PFSK-1 (cell line): ENCODE measurements around the gene SAPCD2.
A peak's percentile ranks its signal among the peaks of the same experiment; 100 is the strongest.

Experiments
- POLR2AphosphoS5 ChIP-seq: IDR thresholded peaks from 2 replicates; pipeline ENCODE4 v1.6.1; 2012; ENCODE audit warnings: low read depth, mild to moderate bottlenecking, control low read depth, low read length, moderate library complexity
- SIN3A ChIP-seq: IDR thresholded peaks from 2 replicates; pipeline ENCODE4 v1.6.1; 2012; ENCODE audit warnings: mild to moderate bottlenecking, low read length, moderate library complexity, borderline replicate concordance; ENCODE audit not compliant: insufficient read depth
- TF ChIP-seq, protein P1 (sequence below), 2 experiments: IDR thresholded peaks; 2 replicates each; pipeline versions ENCODE4 v1.6.1 to v1.8.0; 2011 to 2012; ENCODE audit warnings: low read depth in 2 of 2, low read length in 2 of 2, control low read depth in 1 of 2, inconsistent platforms in 1 of 2, mild to moderate bottlenecking in 1 of 2, moderate library complexity in 1 of 2; ENCODE audit not compliant: insufficient read depth in 1 of 2

GRCh38 chr9:137109250-137110146, 39.1 kb upstream of the SAPCD2 start:
- TF ChIP-seq POLR2AphosphoS5: peak; percentile 19; the same call in 1 of the 2 replicates
- TF ChIP-seq, protein P1, sequence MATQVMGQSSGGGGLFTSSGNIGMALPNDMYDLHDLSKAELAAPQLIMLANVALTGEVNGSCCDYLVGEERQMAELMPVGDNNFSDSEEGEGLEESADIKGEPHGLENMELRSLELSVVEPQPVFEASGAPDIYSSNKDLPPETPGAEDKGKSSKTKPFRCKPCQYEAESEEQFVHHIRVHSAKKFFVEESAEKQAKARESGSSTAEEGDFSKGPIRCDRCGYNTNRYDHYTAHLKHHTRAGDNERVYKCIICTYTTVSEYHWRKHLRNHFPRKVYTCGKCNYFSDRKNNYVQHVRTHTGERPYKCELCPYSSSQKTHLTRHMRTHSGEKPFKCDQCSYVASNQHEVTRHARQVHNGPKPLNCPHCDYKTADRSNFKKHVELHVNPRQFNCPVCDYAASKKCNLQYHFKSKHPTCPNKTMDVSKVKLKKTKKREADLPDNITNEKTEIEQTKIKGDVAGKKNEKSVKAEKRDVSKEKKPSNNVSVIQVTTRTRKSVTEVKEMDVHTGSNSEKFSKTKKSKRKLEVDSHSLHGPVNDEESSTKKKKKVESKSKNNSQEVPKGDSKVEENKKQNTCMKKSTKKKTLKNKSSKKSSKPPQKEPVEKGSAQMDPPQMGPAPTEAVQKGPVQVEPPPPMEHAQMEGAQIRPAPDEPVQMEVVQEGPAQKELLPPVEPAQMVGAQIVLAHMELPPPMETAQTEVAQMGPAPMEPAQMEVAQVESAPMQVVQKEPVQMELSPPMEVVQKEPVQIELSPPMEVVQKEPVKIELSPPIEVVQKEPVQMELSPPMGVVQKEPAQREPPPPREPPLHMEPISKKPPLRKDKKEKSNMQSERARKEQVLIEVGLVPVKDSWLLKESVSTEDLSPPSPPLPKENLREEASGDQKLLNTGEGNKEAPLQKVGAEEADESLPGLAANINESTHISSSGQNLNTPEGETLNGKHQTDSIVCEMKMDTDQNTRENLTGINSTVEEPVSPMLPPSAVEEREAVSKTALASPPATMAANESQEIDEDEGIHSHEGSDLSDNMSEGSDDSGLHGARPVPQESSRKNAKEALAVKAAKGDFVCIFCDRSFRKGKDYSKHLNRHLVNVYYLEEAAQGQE (IDR thresholded peaks at IDR 0.05; ENCODE audit: insufficient read depth in 1 of 2, low read depth in 2 of 2, low read length in 2 of 2): no peak
- TF ChIP-seq SIN3A: no peak
